Activated naive CD8-positive, alpha-beta T cell (primary cell): ENCODE data around the gene HPD.

ENCODE experiments used
- H3K27ac Mint-ChIP-seq: one replicate; pipeline ENCODE4 v1.8.0; 2021; ENCODE audit warnings: mixed read lengths
- H3K27me3 Mint-ChIP-seq: one replicate; pipeline ENCODE4 v1.8.0; 2021; ENCODE audit warnings: mixed read lengths
- H3K36me3 Mint-ChIP-seq: one replicate; pipeline ENCODE4 v1.8.0; 2021; ENCODE audit warnings: mixed read lengths
- H3K4me1 Mint-ChIP-seq: one replicate; pipeline ENCODE4 v1.8.0; 2021; ENCODE audit warnings: low read depth, mixed read lengths
- H3K4me3 Mint-ChIP-seq: one replicate; pipeline ENCODE4 v1.8.0; 2021; ENCODE audit warnings: mild to moderate bottlenecking, mixed read lengths
- H3K9me3 Mint-ChIP-seq: one replicate; pipeline ENCODE4 v1.8.0; 2021; ENCODE audit warnings: low read depth, mixed read lengths

HPD gene

DNA sequence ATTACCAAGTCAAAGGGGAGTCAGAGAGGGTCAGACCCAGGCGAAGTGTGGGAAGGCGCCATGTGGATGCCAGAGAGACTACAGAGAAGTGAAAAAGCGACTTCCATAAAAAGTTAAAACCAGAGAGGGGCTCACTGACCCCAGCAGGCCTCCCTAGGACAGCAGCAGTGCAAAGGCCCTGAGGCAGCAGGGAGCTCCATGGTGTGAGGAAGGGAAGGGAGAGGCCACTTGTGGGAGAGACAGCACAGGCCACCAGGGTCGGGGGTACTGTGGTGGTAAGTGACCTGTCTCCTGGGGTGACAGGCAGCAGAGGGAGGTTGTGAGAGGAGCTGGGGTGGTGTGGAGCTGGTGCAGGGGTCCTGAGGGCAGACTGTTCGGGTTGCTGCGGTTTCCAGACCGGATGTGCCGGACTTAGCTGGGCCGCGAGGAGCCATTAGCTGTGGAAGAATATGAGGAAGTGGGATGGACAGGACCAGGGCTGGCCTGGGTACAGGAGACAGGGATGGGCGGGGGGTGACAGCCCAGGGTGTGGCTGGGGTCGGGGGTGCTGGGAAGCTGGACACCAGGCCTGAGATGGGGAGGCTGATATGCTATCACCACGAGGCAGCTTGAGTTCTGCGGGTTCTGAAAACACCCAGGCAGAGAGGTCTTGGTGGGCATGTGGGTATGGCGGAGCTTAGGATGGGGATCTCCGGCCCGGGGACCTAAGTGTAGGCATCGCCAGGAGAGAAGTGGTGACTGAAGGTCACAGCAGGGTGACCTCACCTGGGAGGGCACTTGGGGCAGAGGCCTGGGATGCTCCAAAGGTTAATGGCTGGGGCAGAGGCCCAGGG, 32.1 kb downstream of the HPD start:
- no peaks in the 10 kb centered on the region for H3K4me1 Mint-ChIP-seq
- H3K9me3 Mint-ChIP-seq = no peaks in the 10 kb centered on the region
- no peak overlapping the region for H3K4me3 Mint-ChIP-seq
- peaks cover 4% of the 10 kb centered on the region for H3K36me3 Mint-ChIP-seq
- peak overlapping the region; percentile 41 for H3K27ac Mint-ChIP-seq
- no peaks in the 10 kb centered on the region for H3K27me3 Mint-ChIP-seq

DNA sequence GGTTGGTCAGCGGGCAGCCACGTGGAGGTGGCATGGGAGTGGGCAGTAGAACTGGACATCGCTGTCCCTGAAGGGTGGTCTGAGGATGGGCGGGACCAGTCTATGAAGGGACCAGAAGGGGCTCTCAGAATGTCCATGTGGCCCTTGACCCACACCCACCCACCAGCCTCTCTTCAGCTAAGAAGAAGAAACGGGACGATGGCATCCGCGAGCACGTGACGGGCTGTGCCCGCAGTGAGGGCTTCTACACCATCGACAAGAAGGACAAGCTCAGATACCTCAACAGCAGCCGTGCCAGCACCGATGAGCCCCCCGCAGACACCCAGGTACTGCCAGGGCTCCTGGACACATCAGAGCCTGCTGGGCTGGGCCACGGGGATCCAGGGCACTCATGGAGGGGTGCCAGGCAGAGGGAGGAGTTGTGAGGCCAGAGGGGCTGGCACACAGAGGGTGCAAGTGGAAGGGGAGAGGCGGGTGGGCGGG, 33.6 kb downstream of the HPD start:
- no peak overlapping the region for H3K4me3 Mint-ChIP-seq
- H3K27me3 Mint-ChIP-seq = no peaks in the 10 kb centered on the region
- H3K36me3 Mint-ChIP-seq = peaks cover 4% of the 10 kb centered on the region
- H3K27ac Mint-ChIP-seq = no peak overlapping the region
- H3K4me1 Mint-ChIP-seq = peaks cover 2% of the 10 kb centered on the region
- no peaks in the 10 kb centered on the region for H3K9me3 Mint-ChIP-seq

DNA sequence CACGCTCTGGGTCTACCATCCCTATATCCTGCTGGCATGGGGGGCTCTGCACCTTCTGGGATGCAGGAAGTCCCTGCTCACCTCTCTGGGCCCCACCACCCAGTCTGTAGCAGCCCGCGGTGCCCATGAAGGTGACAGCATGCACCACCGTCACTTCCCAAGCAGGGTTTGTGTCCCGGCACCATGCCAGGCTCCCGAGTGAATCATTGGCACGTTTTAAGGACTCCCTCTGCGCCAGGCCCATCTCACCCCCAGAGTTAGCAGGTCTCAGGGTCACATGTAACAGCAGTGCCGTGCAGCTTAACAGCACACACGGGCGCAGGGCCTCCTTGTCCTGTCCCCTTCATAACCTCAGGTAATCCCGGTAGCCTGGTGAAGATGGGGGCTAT, 34.9 kb downstream of the HPD start:
- H3K27ac Mint-ChIP-seq = no peak overlapping the region
- H3K36me3 Mint-ChIP-seq = peaks cover 3% of the 10 kb centered on the region
- H3K9me3 Mint-ChIP-seq = no peaks in the 10 kb centered on the region
- H3K4me3 Mint-ChIP-seq = no peak overlapping the region
- H3K4me1 Mint-ChIP-seq = peaks cover 2% of the 10 kb centered on the region
- H3K27me3 Mint-ChIP-seq = no peaks in the 10 kb centered on the region

DNA sequence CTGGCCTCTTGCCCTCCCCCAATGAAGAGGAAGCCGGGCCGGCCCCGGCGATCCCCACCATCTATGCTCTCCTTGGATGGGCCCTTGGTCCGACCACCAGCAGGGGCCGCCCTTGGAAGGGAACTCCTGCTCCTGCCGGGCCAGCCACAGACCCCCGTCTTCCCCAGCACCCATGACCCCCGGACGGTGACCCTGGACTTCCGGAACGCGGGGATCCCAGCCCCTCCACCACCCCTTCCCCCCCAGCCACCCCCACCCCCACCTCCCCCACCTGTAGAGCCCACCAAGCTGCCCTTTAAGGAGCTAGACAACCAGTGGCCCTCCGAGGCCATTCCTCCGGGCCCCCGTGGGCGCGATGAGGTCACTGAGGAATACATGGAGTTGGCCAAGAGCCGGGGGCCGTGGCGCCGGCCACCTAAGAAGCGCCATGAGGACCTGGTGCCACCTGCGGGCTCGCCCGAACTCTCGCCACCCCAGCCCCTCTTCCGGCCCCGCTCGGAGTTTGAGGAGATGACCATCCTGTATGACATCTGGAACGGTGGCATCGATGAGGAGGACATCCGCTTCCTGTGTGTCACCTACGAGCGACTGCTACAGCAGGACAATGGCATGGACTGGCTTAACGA, 35.4 kb downstream of the HPD start:
- H3K4me3 Mint-ChIP-seq = no peak overlapping the region
- H3K9me3 Mint-ChIP-seq = no peaks in the 10 kb centered on the region
- H3K27ac Mint-ChIP-seq = no peak overlapping the region
- peaks cover 2% of the 10 kb centered on the region for H3K4me1 Mint-ChIP-seq
- no peaks in the 10 kb centered on the region for H3K36me3 Mint-ChIP-seq
- no peaks in the 10 kb centered on the region for H3K27me3 Mint-ChIP-seq

DNA sequence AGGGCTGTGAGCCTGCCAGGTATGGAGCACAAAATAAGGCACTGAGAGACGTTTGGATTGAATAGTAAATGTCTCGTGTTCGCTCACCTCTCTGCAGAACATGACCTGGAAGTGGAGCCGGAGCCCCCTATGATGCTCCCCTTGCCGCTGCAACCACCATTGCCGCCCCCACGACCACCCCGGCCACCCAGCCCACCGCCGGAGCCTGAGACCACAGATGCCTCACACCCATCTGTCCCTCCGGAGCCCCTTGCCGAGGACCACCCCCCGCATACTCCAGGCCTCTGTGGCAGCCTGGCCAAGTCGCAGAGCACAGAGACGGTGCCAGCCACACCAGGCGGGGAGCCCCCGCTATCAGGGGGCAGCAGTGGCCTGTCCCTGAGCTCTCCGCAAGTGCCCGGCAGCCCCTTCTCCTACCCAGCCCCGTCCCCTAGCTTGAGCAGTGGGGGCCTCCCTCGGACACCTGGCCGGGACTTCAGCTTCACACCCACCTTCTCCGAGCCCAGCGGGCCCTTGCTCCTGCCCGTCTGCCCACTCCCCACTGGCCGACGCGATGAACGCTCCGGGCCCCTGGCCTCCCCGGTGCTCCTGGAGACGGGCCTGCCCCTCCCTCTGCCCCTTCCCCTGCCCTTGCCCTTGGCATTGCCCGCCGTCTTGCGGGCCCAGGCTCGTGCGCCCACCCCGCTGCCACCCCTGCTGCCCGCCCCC, 36.1 kb downstream of the HPD start:
- Mint-ChIP-seq H3K27me3 (no peaks in the 10 kb centered on the region), H3K36me3 (no peaks in the 10 kb centered on the region), H3K27ac (no peak overlapping the region), H3K9me3 (no peaks in the 10 kb centered on the region), H3K4me3 (no peak overlapping the region), H3K4me1 (peaks cover 2% of the 10 kb centered on the region)

DNA sequence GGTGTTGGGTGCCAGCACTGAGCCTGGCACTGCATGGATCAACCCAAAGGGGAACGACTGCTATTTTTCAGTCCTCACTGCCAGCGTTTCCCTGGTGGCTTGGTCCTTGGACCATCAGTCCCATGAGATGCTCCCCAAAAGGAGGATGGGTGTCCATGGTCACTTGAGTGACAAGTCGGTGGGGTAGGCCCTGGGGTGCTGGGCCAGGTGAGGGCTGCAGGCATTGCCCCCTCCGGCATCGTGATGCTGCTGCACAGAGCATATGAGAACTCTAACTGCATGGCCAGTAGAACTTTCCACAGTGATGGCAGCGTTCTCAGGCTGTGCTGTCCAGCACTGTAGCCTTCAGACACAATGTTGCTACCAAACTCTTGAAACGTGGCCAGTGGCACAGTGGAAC, 38.6 kb downstream of the HPD start:
- Mint-ChIP-seq H3K27ac (no peak overlapping the region), H3K9me3 (no peaks in the 10 kb centered on the region), H3K4me3 (no peak overlapping the region), H3K36me3 (peaks cover 2% of the 10 kb centered on the region), H3K4me1 (peaks cover 9% of the 10 kb centered on the region), H3K27me3 (no peaks in the 10 kb centered on the region)

DNA sequence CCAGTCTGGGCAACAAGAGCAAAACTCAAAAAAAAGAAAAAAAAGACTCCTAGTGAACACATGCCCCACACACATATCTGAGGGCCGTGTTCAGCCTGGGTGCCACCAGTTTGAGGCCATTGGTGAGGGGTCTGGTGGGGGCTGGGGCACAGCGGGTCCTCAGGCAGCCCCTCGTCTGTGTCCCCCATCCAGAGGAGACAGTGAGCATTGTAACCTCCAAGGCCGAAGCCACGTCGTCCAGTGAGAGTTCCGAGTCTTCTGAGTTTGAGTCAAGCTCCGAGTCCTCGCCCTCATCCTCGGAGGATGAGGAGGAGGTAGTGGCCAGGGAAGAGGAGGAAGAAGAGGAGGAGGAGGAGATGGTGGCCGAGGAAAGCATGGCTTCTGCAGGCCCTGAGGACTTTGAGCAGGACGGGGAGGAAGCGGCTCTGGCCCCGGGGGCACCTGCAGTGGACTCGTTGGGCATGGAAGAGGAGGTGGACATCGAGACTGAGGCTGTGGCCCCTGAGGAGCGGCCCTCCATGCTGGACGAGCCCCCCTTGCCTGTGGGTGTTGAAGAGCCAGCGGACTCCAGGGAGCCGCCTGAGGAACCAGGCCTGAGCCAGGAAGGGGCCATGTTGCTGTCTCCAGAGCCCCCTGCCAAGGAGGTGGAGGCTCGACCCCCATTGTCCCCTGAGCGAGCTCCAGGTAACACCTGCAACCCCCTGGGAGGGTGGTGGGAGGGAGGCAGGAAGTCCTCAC, 39.3 kb downstream of the HPD start:
- Mint-ChIP-seq H3K4me1 (peaks cover 9% of the 10 kb centered on the region), H3K9me3 (no peaks in the 10 kb centered on the region), H3K27me3 (no peaks in the 10 kb centered on the region), H3K27ac (no peak overlapping the region), H3K4me3 (no peak overlapping the region), H3K36me3 (peaks cover 2% of the 10 kb centered on the region)

DNA sequence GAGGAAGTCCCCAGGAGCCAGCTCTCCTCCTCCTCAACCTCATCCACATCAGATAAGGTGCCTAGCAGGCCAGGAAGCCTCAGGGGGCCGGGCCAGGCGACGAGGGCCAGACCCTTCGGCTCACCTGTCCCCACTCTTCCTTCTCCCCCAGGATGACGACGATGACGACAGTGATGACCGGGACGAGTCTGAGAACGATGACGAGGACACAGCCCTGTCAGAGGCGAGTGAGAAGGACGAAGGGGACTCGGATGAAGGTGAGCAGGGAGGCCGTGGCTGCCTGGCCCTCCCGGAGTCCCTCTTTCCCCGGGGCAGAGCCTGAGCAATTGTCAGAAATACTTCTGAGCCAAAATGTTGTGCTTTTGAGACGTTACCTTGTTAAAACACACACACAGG, 41.0 kb downstream of the HPD start:
- Mint-ChIP-seq H3K36me3 (peaks cover 2% of the 10 kb centered on the region), H3K27ac (no peak overlapping the region), H3K27me3 (no peaks in the 10 kb centered on the region), H3K9me3 (no peaks in the 10 kb centered on the region), H3K4me3 (no peak overlapping the region), H3K4me1 (peaks cover 20% of the 10 kb centered on the region)

DNA sequence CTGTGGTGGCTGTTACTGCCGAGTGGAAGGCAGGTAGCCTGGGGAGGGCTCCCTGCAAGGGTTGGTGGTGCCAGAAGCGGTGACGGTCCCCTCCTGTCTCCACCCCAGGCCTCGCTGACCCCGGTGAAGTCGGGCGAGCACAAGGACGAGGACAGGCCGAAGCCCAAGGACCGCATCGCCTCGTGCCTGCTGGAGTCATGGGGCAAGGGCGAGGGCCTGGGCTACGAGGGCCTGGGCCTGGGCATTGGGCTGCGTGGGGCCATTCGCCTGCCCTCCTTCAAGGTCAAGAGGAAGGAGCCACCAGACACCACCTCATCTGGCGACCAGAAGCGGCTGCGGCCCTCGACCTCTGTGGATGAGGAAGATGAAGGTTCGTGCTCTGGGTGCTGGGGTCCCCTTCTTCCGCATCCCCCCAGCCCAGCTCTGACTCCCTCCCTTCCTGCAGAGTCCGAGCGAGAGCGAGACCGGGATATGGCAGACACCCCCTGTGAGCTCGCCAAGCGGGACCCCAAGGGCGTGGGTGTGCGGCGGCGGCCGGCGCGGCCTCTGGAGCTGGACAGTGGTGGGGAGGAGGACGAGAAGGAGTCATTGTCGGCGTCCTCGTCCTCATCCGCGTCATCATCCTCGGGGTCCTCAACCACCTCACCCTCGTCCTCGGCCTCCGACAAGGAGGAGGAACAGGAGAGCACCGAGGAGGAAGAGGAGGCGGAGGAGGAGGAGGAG, 41.6 kb downstream of the HPD start:
- H3K27ac Mint-ChIP-seq = no peak overlapping the region
- peaks cover 24% of the 10 kb centered on the region for H3K4me1 Mint-ChIP-seq
- H3K36me3 Mint-ChIP-seq = peaks cover 2% of the 10 kb centered on the region
- H3K4me3 Mint-ChIP-seq = no peak overlapping the region
- H3K9me3 Mint-ChIP-seq = no peaks in the 10 kb centered on the region
- H3K27me3 Mint-ChIP-seq = no peaks in the 10 kb centered on the region

DNA sequence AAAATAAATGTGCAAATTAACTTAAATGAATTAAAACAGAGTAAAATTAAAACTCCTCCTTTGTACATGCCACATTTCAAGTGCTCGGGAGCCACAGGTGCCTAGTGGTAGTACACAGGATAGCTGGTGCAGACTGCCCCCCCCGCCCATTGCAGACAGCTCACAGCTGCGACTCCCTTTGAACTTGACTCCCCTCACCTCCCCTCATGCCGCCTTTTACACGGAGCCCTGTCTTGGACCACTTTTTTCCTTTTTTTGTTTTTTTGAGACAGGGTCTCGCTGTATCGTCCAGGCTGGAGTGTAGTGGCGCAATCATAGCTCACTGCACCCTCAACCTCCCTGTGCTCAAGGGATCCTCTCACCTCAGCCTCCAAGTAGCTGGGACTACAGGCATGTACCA, 43.4 kb downstream of the HPD start:
- Mint-ChIP-seq H3K36me3 (peaks cover 5% of the 10 kb centered on the region), H3K27ac (peak overlapping the region; percentile 46), H3K9me3 (no peaks in the 10 kb centered on the region), H3K4me1 (peaks cover 29% of the 10 kb centered on the region), H3K27me3 (no peaks in the 10 kb centered on the region), H3K4me3 (no peak overlapping the region)

DNA sequence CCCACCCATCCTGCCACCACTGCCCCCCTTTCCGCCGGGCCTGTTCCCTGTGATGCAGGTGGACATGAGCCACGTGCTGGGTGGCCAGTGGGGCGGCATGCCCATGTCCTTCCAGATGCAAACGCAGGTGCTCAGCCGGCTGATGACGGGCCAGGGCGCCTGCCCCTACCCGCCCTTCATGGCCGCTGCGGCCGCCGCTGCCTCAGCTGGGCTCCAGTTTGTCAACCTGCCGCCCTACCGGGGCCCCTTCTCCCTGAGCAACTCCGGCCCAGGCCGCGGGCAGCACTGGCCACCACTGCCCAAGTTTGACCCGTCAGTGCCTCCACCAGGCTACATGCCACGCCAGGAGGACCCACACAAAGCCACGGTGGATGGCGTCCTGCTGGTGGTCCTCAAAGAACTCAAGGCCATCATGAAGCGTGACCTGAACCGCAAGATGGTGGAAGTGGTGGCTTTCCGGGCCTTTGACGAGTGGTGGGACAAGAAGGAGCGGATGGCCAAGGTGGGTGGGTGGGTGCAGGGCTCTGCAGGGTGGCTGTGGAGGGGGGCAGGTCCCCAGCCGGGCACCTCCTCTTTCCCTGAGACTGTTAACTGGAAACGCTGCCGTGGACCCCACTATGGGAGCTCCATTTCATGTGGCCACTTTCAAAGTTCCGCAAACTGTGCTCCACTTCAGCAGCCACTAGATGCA, 44.1 kb downstream of the HPD start:
- H3K4me1 Mint-ChIP-seq = peaks cover 31% of the 10 kb centered on the region

DNA sequence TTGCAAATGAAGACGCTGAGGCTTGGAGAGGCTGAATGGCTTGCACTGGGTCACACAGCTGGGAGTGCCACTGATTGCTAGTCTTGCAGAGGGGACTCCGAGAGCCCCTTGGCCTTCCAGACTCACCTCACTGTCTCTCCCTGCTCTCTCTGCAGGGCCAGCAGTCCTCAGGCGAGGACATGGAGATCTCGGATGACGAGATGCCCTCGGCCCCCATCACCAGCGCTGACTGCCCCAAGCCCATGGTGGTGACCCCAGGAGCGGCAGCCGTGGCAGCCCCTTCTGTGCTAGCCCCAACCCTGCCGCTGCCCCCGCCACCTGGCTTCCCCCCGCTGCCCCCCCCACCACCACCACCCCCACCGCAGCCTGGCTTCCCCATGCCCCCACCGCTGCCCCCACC, 44.7 kb downstream of the HPD start:
- Mint-ChIP-seq H3K27me3 (no peaks in the 10 kb centered on the region), H3K27ac (peak overlapping the region; percentile 68), H3K4me3 (no peak overlapping the region), H3K36me3 (peaks cover 5% of the 10 kb centered on the region), H3K4me1 (peaks cover 37% of the 10 kb centered on the region), H3K9me3 (no peaks in the 10 kb centered on the region)

More for the DNA sequence above, 44.1 kb downstream of the HPD start:
- H3K27me3 Mint-ChIP-seq = no peaks in the 10 kb centered on the region
- H3K36me3 Mint-ChIP-seq = peaks cover 5% of the 10 kb centered on the region
- no peak overlapping the region for H3K4me3 Mint-ChIP-seq
- H3K27ac Mint-ChIP-seq = no peak overlapping the region
- H3K9me3 Mint-ChIP-seq = no peaks in the 10 kb centered on the region

DNA sequence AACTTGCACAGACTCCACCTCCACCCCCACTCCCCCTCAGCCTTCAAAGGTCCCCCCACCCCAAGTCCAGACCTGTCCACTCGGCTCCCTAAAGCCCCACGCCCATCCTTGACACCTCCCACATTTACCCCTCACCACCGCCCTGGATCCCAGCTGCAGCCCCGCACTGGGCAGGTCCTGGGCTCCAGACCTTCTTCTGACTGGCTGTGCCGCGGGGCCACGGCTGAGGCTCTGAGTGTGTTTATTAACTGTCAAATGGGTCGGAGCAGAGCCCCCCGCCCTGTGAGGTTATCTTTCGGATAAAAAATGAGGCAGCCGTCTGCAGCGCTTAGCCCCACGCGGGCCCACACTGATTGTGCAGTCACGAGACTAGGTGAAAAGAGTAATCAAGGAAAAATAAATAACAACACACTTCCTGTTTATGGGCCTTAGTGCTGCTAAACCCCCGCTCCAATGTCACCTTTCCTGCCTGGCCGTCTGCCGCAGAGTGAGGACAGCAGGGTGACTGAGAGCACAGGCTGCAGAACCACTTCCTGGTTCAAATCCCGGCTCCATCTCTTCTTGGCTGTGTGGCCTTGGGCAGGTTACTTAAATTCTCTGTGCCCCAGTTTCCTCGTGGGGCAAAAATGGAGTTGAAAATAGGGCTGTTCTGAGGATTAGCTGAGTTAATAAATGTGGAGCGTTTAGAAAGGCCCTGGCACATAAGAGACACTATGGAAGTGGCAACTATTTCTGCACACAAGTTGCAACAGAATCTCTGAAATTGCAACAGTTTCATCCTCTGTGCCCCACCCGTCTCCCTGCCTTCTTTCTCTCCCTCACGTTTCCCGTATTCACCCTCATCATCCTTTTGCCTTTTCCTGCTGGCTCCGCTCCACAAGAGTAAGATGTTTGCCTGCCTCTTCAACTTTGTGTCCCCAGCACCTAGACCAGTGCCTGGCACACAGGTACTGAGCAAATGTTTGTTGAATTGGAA, 45.5 kb downstream of the HPD start:
- H3K36me3 Mint-ChIP-seq = peaks cover 5% of the 10 kb centered on the region
- peak overlapping the region; percentile 68 for H3K27ac Mint-ChIP-seq
- peak overlapping the region; percentile 91 for H3K4me3 Mint-ChIP-seq
- no peaks in the 10 kb centered on the region for H3K9me3 Mint-ChIP-seq
- peaks cover 40% of the 10 kb centered on the region for H3K4me1 Mint-ChIP-seq
- no peaks in the 10 kb centered on the region for H3K27me3 Mint-ChIP-seq
